LNCaP clone FGC (cell line): ENCODE results near the gene NXPH3.

Experiments
- DNase-seq: peaks from one replicate; pipeline ENCODE4 v3.0.0-alpha.2; 2011; ENCODE audit warnings: low read depth
- H3K4me3 ChIP-seq: 2 replicates; pipeline ENCODE4 v1.5.1; 2011; ENCODE audit warnings: mild to moderate bottlenecking, low read depth, low read length, control low read depth
- TF ChIP-seq, protein P1 (sequence below): IDR thresholded peaks from 2 replicates; pipeline ENCODE4 v1.5.1; 2012; ENCODE audit warnings: mild to moderate bottlenecking; ENCODE audit not compliant: control insufficient read depth, insufficient read depth; ENCODE audit errors: extremely low read depth

Gene NXPH3

DNA sequence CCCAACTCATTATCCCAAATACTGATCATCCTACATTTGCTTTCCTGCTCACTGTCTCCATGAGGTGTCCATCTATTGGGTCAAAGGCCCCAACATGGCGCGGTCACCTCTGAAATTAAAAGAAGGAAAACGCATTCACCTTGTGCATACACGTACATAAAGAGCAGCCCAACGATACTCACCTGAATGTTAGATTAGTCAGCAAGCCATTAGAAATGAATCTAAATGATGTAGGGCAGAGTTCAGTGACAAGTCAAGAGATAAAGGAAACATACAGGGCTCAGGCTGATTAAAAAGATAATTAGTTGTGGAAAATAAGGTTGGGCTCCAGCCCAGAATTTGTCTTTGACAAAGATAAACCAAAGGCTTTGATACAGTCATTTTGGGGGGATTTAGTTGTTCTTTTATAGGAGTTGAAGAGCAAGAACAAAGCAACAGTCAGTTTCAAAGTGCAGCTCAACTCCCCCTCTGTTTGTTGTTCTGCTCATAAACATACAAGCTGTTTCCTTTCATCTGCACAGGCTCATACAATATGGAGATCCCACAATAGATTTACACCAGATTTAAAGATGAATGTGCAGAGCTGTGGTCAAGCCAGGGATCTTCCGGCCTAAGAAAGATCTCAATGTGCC, 21.1 kb downstream of the NXPH3 start:
- no peak overlapping the region for H3K4me3 ChIP-seq
- TF ChIP-seq, protein P1, sequence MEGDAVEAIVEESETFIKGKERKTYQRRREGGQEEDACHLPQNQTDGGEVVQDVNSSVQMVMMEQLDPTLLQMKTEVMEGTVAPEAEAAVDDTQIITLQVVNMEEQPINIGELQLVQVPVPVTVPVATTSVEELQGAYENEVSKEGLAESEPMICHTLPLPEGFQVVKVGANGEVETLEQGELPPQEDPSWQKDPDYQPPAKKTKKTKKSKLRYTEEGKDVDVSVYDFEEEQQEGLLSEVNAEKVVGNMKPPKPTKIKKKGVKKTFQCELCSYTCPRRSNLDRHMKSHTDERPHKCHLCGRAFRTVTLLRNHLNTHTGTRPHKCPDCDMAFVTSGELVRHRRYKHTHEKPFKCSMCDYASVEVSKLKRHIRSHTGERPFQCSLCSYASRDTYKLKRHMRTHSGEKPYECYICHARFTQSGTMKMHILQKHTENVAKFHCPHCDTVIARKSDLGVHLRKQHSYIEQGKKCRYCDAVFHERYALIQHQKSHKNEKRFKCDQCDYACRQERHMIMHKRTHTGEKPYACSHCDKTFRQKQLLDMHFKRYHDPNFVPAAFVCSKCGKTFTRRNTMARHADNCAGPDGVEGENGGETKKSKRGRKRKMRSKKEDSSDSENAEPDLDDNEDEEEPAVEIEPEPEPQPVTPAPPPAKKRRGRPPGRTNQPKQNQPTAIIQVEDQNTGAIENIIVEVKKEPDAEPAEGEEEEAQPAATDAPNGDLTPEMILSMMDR, result no peak
- DNase-seq, result no peak

DNA sequence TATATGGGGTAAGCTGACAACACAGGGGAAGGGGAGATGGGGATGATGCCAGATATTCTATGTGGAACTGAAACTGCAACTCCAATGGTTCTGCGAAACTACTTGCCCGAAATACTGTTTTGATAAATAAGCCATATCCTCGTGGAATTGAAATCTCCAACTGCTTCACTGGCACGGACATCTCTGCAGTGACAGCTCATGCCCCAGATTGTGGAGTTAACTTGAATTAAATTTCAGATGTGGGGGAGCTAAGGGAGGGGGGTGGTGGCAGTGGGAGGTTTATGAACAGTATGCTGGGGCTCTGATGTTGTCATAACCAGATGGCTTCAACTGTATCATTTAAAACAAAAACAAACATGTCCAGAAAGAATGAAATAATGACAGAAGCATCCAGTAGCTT, 21.8 kb downstream of the NXPH3 start:
- TF ChIP-seq, protein P1, result no peak
- no peak overlapping the region for H3K4me3 ChIP-seq
- no peak for DNase-seq

DNA sequence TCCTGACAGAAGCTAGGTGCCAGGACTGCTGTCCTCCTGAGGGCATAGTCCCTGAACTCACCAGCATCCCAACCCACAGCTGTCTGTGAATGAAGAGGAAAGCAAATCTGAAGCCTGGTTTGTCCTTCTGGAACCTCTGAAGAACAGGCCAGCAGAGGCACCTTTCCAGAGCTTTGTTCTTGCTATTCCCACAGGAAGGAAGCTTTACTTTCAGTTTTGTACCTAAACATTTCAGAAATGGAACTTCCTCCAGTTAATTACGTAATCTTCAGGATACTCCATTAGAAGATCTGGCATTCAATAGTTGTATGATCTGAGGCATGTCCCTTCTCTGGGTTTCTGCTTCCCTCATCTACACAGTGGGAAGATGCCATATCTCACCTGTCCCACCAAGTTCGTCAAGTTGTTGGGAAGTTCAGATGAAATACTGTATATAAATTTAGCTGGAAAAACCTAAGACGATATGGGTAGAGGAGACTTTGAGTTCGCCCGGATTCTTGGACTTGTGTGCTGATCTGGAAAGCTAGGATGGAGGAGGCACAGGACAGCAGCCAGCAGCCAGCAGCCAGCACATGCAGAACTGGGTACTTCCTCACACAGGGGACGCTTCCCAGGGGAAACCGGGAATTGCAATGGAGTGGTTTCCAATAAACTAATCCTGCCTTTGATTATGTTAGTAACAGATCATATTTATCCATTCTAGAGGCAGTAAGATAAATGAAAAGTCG, 22.4 kb downstream of the NXPH3 start:
- no peak for DNase-seq
- no peak overlapping the region for H3K4me3 ChIP-seq
- TF ChIP-seq, protein P1, result no peak

DNA sequence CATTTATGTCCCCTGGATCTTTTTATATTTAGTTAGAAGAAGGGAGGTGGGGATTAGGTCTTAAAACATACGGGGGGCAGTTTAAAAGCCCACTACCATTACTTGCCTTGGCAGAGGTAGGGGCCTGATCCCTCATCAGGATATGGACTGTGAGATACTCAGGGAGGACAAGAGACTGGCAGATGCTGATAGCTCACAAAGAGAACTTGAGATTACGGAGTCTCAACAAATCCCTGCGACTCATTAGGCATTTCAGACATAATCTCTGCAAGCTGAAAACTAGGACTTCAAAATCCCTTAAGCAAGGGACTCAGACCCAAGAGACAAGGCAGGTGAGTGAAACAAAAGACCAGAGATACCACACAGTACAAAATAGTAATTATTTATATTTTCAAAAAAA, 23.2 kb downstream of the NXPH3 start:
- no peak for DNase-seq
- no peak overlapping the region for H3K4me3 ChIP-seq
- TF ChIP-seq, protein P1, result no peak

DNA sequence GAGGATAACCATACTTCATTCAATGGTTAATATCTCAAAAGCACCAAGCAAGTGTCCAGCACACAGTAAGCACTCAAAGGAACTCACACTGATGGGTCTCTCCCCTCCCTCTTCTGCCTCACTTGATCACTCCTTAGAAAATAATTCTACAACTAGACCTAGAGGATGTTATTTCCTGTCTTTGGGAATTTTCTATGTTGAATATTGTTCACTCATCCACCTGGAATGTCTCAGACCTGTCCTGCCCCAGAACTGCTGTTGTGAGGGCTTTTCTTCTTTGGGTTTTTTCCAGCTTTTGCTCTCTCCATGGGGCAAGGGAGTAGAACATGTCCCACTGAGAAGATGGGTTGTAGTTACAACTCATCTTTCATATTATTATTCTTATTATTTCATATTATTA, 25.3 kb downstream of the NXPH3 start:
- no peak for DNase-seq
- no peak overlapping the region for H3K4me3 ChIP-seq
- TF ChIP-seq, protein P1, result no peak

DNA sequence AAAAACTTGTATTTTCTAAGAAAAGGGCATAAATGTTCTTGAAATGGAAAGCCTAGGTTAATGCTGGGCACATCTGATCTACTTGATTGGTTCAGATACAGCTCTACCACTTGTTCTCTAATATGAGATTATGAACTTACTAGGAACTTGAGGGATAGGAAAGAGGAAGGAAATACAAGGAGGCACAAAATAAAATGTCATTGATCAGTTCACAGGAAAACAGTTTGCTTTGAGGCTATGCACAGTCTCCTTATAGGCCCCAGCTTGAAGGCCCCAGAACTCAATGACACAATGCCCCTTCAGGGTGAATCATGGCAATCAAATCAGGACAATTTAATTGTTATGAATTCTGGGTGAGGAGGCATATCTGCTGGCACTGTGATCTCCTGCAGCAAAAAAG, 27.1 kb downstream of the NXPH3 start:
- TF ChIP-seq, protein P1, result no peak
- no peak overlapping the region for H3K4me3 ChIP-seq
- DNase-seq, result no peak
